ENCODE measurements around the gene FTO.

Gene FTO

GRCh38 chr16:54099627-54100026, 395.7 kb downstream of the FTO start:
- DNase-seq, result no peak

- DNase-seq, result no peak
Observed at GRCh38 chr16:54102888-54103866, 399.2 kb downstream of the FTO start.

DNA sequence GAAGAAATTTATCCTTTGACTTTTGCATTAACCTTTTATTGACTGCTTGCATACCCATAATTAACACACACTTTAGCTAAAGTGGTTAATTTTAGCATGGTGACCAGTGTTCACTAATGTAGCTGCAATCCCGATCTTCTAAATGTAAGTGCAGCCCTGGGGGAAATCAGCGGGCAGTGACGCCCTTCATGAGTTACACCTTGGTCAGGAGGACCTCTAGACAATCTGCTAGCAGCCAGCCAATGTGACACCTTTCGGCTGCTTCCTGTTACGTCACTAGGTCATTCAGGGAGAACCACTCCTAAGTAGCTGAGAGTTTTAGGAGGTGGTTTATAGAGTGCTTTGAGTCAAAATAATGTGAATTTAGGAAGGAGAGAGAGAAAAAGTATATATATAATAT, 402.1 kb downstream of the FTO start:
- DNase-seq, result no peak

DNA sequence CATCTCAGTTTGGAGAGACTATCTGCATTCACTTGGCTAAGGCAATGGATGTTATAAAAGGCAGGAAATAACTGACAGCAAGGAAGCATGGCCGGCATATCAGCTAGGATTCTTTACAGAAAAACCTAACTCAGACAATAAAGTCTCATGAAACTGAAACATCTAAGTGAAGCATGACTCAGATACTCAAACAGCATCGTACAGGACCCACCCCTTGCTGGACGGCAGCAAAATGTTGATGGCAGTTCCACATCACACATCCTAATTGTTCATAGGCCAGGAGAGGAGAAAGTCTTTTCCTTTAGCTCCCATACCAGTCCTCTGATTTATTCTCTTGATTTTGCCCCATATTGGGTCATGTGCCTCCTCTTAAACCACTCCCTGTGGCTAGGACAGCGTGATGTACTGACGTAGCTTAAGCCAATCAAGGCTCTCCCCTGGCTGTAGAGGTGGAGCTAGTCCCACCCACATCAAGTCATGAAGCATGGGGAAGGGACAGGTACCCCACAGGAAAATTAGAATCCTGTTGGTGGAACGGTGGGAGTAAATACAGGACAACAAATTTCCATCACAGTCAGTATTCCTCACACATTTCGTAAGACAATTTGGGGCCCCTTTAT, 403.7 kb downstream of the FTO start:
- DNase-seq, result no peak

- no peak for DNase-seq
Observed at GRCh38 chr16:54110016-54110981, 406.3 kb downstream of the FTO start.

- DNase-seq, result no peak
Observed at GRCh38 chr16:54112451-54113206, 408.7 kb downstream of the FTO start.

DNA sequence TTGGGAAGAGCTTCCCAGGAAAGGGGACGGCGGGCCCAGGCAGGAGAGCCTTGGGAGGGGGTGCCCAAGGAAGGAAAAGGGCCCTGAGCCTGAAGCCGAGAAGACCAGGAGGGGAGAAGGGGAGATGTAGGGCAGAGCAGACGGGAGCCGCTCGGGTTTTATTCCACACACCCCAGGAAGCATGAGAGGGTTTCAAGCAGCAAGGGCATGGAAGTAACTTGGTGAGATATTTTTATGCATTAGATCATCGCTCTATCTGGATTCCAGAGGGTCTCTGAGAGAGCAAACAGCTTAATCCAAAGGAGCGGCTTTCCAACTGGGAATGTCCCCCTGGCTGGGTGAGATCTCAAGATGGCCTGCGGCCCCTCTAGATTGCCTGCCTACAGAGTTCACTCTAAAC, 411.6 kb downstream of the FTO start:
- no peak for DNase-seq

GRCh38 chr16:54116124-54116655, 412.2 kb downstream of the FTO start:
- no peak for DNase-seq

- no peak for DNase-seq
Observed at GRCh38 chr16:54118846-54119245, 414.9 kb downstream of the FTO start.

GRCh38 chr16:54120846-54121480, 417.0 kb downstream of the FTO start:
- no peak for DNase-seq

DNA sequence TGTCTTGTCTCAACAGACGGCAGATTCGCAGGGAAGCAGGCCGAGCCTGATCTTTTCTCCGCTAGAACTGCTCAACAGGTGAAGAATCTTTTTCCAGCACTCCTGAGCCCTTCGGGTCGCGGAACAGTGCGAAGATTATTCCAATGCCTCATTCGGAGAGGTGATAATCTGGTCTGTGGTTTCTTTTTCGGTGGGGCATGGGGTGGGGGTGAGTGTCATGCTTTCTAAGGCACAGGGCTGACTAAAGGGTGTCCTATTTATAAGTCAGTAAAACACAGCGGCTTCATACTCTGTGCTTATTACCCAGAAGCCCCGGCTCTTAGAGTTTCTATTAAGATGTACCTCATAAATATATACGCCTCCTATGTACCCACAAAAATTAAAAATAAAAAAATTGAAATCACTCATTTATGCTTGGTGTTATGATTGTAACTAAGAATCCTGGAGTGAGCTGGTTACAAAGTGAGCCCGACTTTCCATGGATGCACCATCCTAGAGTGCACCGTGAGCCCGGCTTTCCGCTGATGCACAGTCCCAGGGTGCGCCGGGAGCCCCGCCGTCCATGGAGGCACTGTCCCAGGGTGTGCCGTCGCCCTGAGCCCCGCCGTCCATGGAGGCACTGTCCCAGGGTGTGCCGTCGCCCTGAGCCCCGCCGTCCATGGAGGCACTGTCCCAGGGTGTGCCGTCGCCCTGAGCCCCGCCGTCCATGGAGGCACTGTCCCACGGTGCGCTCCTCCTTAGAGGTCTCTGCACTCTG, 417.8 kb downstream of the FTO start:
- DNase-seq, result no peak

DNA sequence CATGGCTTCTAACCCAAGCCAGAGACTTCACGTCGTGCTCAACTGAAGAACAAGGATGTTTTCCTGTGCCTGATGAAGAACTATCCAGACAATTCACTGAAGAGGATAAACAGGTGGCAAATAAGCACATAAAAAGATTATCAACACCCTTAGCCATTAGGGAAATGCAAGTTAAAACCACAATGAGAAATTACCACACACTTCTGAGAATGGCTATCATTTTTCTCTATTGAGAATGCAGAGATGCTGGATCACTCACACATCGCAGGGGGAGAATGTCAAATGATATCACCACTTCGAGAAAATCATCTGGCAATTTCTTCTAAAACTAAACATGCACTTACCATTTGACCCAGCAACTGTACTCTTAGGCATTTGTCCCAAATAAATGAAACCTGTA, 419.8 kb downstream of the FTO start:
- DNase-seq, result no peak

GRCh38 chr16:54125751-54126655, 422.0 kb downstream of the FTO start:
- no peak for DNase-seq

GRCh38 chr16:54126907-54127306, 423.0 kb downstream of the FTO start:
- no peak for DNase-seq

- DNase-seq, result no peak
Observed at GRCh38 chr16:54128629-54129234, 424.8 kb downstream of the FTO start.

DNA sequence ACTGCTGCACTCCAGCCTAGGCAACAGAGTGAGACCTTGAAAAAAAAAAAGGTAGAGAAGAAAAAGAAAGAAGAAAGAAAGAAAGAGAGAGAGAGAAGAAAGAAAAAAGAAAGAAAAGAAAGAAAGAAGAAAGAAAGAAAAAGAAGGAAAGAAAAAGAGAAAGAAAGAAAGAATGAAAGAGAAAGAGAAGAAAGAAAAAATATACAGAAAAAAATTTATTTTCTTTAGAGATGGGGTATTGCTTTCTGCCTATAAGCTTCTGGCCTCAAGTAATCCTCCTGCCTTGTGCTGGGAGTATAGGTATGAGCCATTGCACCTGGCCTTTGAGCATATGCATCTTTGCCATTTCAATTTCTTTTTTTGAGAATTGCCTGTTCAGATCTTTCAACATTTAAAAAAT, 425.9 kb downstream of the FTO start:
- DNase-seq, result no peak

GRCh38 chr16:54135361-54136275, 431.7 kb downstream of the FTO start:
- no peak for DNase-seq

DNA sequence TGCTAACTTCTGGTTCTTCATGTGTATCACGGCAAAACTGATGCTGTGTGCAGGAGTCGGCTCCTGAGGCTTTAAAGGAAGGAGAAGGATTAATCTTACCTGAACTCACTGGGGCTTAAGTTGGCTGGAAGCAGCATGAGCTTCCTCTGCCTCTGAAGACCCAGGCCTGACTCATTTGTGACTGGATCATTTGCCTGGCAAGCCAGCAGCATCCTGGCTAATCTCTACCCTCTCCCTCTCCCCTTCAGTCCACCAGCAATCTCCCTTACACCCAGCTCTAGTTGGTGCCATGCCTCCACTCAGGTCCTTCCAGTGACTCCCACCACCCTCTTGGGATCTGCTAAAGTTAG, 432.3 kb downstream of the FTO start:
- DNase-seq, result no peak
